T-helper 2 cell treated with Interferon-gamma antibody and Interleukin-4, amounts not matched to agents 5 μg/mL and 100 μg/mL, for 36 hours (primary cell): Measurements from ENCODE around the gene DLK2.
"Not testable (repeated sequence)": the region's sequence is repeated elsewhere in the genome, so short reads cannot be mapped to it uniquely, and the experiment has no call there.

Experiments
- DNase-seq: peaks from one replicate; pipeline ENCODE4 v3.0.0; 2021; ENCODE audit warnings: low spot score
- H3K27ac Mint-ChIP-seq: one replicate; pipeline ENCODE4 v1.8.0; 2021; ENCODE audit warnings: mild to moderate bottlenecking, mixed read lengths
- H3K27me3 Mint-ChIP-seq: one replicate; pipeline ENCODE4 v1.8.0; 2021; ENCODE audit warnings: low read depth, mixed read lengths
- H3K36me3 Mint-ChIP-seq: one replicate; pipeline ENCODE4 v1.8.0; 2021; ENCODE audit warnings: low read depth, mixed read lengths
- H3K4me1 Mint-ChIP-seq: one replicate; pipeline ENCODE4 v1.8.0; 2021; ENCODE audit warnings: low read depth, mixed read lengths
- H3K4me3 Mint-ChIP-seq: one replicate; pipeline ENCODE4 v1.8.0; 2022; ENCODE audit warnings: mild to moderate bottlenecking, moderate library complexity, mixed read lengths
- H3K9me3 Mint-ChIP-seq: one replicate; pipeline ENCODE4 v1.8.0; 2021; ENCODE audit warnings: mixed read lengths

DLK2 gene

GRCh38 chr6:43435682-43436437 is 19.5 kb downstream of the DLK2 start:
- Mint-ChIP-seq H3K9me3 (no peaks in the 10 kb centered on the region), H3K27ac (no peak overlapping the region), H3K36me3 (peaks cover 8% of the 10 kb centered on the region), H3K4me3 (no peak overlapping the region), H3K27me3 (no peaks in the 10 kb centered on the region), H3K4me1 (no peaks in the 10 kb centered on the region)
- DNase-seq: no peak

- H3K36me3 Mint-ChIP-seq: peaks cover 8% of the 10 kb centered on the region
- no peak overlapping the region for H3K27ac Mint-ChIP-seq
- no peaks in the 10 kb centered on the region for H3K27me3 Mint-ChIP-seq
- no peaks in the 10 kb centered on the region for H3K4me1 Mint-ChIP-seq
- no peaks in the 10 kb centered on the region for H3K9me3 Mint-ChIP-seq
- DNase-seq: no peak
- no peak overlapping the region for H3K4me3 Mint-ChIP-seq
Observed at GRCh38 chr6:43434943-43435342, 20.4 kb downstream of the DLK2 start.

GRCh38 chr6:43434001-43434840 is 21.1 kb downstream of the DLK2 start:
- no peak for DNase-seq
- Mint-ChIP-seq H3K27me3 (no peaks in the 10 kb centered on the region), H3K4me3 (no peak overlapping the region), H3K4me1 (peaks cover 1% of the 10 kb centered on the region), H3K9me3 (no peaks in the 10 kb centered on the region), H3K36me3 (peaks cover 8% of the 10 kb centered on the region), H3K27ac (no peak overlapping the region)

GRCh38 chr6:43433148-43433547 is 22.2 kb downstream of the DLK2 start:
- no peak overlapping the region for H3K4me3 Mint-ChIP-seq
- H3K27me3 Mint-ChIP-seq: no peaks in the 10 kb centered on the region
- no peak overlapping the region for H3K27ac Mint-ChIP-seq
- DNase-seq: no peak
- H3K36me3 Mint-ChIP-seq: peaks cover 12% of the 10 kb centered on the region
- peaks cover 11% of the 10 kb centered on the region for H3K4me1 Mint-ChIP-seq
- no peaks in the 10 kb centered on the region for H3K9me3 Mint-ChIP-seq

GRCh38 chr6:43432009-43432945 is 23.1 kb downstream of the DLK2 start:
- Mint-ChIP-seq H3K4me3 (no peak overlapping the region), H3K9me3 (no peaks in the 10 kb centered on the region), H3K36me3 (peaks cover 12% of the 10 kb centered on the region), H3K4me1 (peaks cover 11% of the 10 kb centered on the region), H3K27ac (no peak overlapping the region), H3K27me3 (no peaks in the 10 kb centered on the region)
- DNase-seq: no peak

- Mint-ChIP-seq H3K4me1 (peaks cover 15% of the 10 kb centered on the region), H3K27me3 (no peaks in the 10 kb centered on the region), H3K36me3 (peaks cover 8% of the 10 kb centered on the region), H3K27ac (peak overlapping the region; percentile 93), H3K4me3 (peak overlapping the region; percentile 95), H3K9me3 (no peaks in the 10 kb centered on the region)
- DNase-seq: no peak
Observed at GRCh38 chr6:43428874-43429273, 26.5 kb downstream of the DLK2 start.

- Mint-ChIP-seq H3K36me3 (peaks cover 8% of the 10 kb centered on the region), H3K27ac (peak overlapping the region; percentile 93), H3K4me1 (peaks cover 15% of the 10 kb centered on the region), H3K9me3 (no peaks in the 10 kb centered on the region), H3K27me3 (no peaks in the 10 kb centered on the region), H3K4me3 (peak overlapping the region; percentile 95)
- DNase-seq: no peak
Observed at GRCh38 chr6:43428112-43428570, 27.2 kb downstream of the DLK2 start.

GRCh38 chr6:43427406-43428111 is 27.8 kb downstream of the DLK2 start, which contains the start of gene ABCC10:
Gene ABCC10 (plus strand): TSS chr6:43427541. CDS start chr6:43427979, 438 bp downstream.
- Mint-ChIP-seq H3K27ac (peak within 1 kb of the TSS; percentile 93), H3K4me1 (peaks cover 15% of the 10 kb centered on the region), H3K27me3 (peaks cover under 1% of the 10 kb centered on the region), H3K9me3 (no peaks in the 10 kb centered on the region), H3K4me3 (peak within 1 kb of the TSS; percentile 95), H3K36me3 (peaks cover 8% of the 10 kb centered on the region)
- peak; percentile 95 for DNase-seq

- peaks cover 4% of the 10 kb centered on the region for H3K27me3 Mint-ChIP-seq
- no peaks in the 10 kb centered on the region for H3K9me3 Mint-ChIP-seq
- no peak for DNase-seq
- peaks cover 15% of the 10 kb centered on the region for H3K4me1 Mint-ChIP-seq
- peak overlapping the region; percentile 95 for H3K4me3 Mint-ChIP-seq
- peak overlapping the region; percentile 93 for H3K27ac Mint-ChIP-seq
- peaks cover 6% of the 10 kb centered on the region for H3K36me3 Mint-ChIP-seq
Observed at GRCh38 chr6:43426928-43427405, 28.4 kb downstream of the DLK2 start.

- H3K27ac Mint-ChIP-seq, H3K9me3 Mint-ChIP-seq, H3K27me3 Mint-ChIP-seq, DNase-seq, H3K4me3 Mint-ChIP-seq, H3K36me3 Mint-ChIP-seq: not testable (repeated sequence)
- H3K4me1 Mint-ChIP-seq: peaks cover 15% of the 10 kb centered on the region
Observed at GRCh38 chr6:43425083-43425482, 30.3 kb downstream of the DLK2 start.

GRCh38 chr6:43421831-43422230 is 33.5 kb downstream of the DLK2 start:
- peaks cover 17% of the 10 kb centered on the region for H3K27me3 Mint-ChIP-seq
- H3K27ac Mint-ChIP-seq: no peak overlapping the region
- no peak overlapping the region for H3K4me3 Mint-ChIP-seq
- peaks cover under 1% of the 10 kb centered on the region for H3K4me1 Mint-ChIP-seq
- no peaks in the 10 kb centered on the region for H3K9me3 Mint-ChIP-seq
- H3K36me3 Mint-ChIP-seq: no peaks in the 10 kb centered on the region
- DNase-seq: no peak

GRCh38 chr6:43420012-43420709 is 35.2 kb downstream of the DLK2 start:
- Mint-ChIP-seq H3K9me3 (no peaks in the 10 kb centered on the region), H3K4me3 (no peak overlapping the region), H3K27me3 (peaks cover 19% of the 10 kb centered on the region), H3K27ac (no peak overlapping the region), H3K4me1 (no peaks in the 10 kb centered on the region), H3K36me3 (no peaks in the 10 kb centered on the region)
- DNase-seq: no peak
